HG03039 (cell line): ENCODE data around the gene INSL3.
"Not testable (repeated sequence)": the region's sequence is repeated elsewhere in the genome, so short reads cannot be mapped to it uniquely, and the experiment has no call there.

Experiments
- ATAC-seq: cut with Tn5 transposase; IDR thresholded peaks from one replicate; pipeline ENCODE4 v1.9.1; 2021; ENCODE audit warnings: mild to moderate bottlenecking, moderate library complexity; ENCODE audit not compliant: unreplicated experiment

The INSL3 gene

GRCh38 chr19:17790059-17790780 is 31.1 kb downstream of the INSL3 start:
- ATAC-seq: no peak

GRCh38 chr19:17788632-17789031 is 32.7 kb downstream of the INSL3 start:
- ATAC-seq: no peak

GRCh38 chr19:17787274-17787913 is 33.9 kb downstream of the INSL3 start:
- no peak for ATAC-seq

- ATAC-seq: no peak
Observed at GRCh38 chr19:17784201-17785008, 36.9 kb downstream of the INSL3 start.

GRCh38 chr19:17783721-17784120 is 37.6 kb downstream of the INSL3 start:
- not testable (repeated sequence) for ATAC-seq

GRCh38 chr19:17780781-17781180 is 40.5 kb downstream of the INSL3 start:
- ATAC-seq: no peak

- no peak for ATAC-seq
Observed at GRCh38 chr19:17778968-17779929, 42.1 kb downstream of the INSL3 start.

GRCh38 chr19:17778251-17778967 is 42.9 kb downstream of the INSL3 start:
- no peak for ATAC-seq

- not testable (repeated sequence) for ATAC-seq
Observed at GRCh38 chr19:17777840-17778239, 43.5 kb downstream of the INSL3 start.

- ATAC-seq: peak; percentile 49
Observed at GRCh38 chr19:17775991-17776803, 45.1 kb downstream of the INSL3 start.

- ATAC-seq: no peak
Observed at GRCh38 chr19:17775245-17775927, 45.9 kb downstream of the INSL3 start.

GRCh38 chr19:17772172-17772571 is 49.1 kb downstream of the INSL3 start:
- no peak for ATAC-seq

- ATAC-seq: no peak
Observed at GRCh38 chr19:17770613-17771012, 50.7 kb downstream of the INSL3 start.

- ATAC-seq: no peak
Observed at GRCh38 chr19:17767559-17767958, 53.8 kb downstream of the INSL3 start.

GRCh38 chr19:17766543-17767131 is 54.7 kb downstream of the INSL3 start:
- ATAC-seq: no peak
